Breast epithelium (tissue), 4 donors: ENCODE measurements around the gene ELF4. TPM values are rescaled to one million over a fixed set of nuclear protein-coding genes. Genes with fewer than 3 reads are reported as not detected.

ENCODE experiments used
- DNase-seq, 2 donors: peaks; one replicate each; pipeline ENCODE4 v3.0.0-alpha.2; 2019; ENCODE audit warnings: low spot score in 2 of 2
- H3K27ac ChIP-seq, 2 donors: fragments of 200-600 bp; sonication (generic) in 1 of 2; one replicate each; pipeline ENCODE4 v1.5.1; 2016 to 2019; ENCODE audit warnings: mild to moderate bottlenecking in 1 of 2
- H3K27me3 ChIP-seq, 2 donors: fragments of 200-600 bp; sonication (generic) in 1 of 2; one replicate each; pipeline versions ENCODE4 v1.5.1 to v1.6.0; 2017 to 2019; ENCODE audit warnings: control low read depth in 1 of 2, mild to moderate bottlenecking in 1 of 2
- H3K36me3 ChIP-seq: fragments of 200-600 bp; one replicate; pipeline ENCODE4 v1.5.1; 2019
- H3K4me1 ChIP-seq, 2 donors: fragments of 200-600 bp; sonication (generic); one replicate each; pipeline ENCODE4 v1.5.1; 2016 to 2019; ENCODE audit warnings: control low read depth in 1 of 2
- H3K4me3 ChIP-seq, 3 donors: fragments of 200-600 bp; sonication (generic); 1 replicate in 2 of 3; 2 replicates in 1 of 3; pipeline ENCODE4 v1.5.1; 2016 to 2019; ENCODE audit warnings: mild to moderate bottlenecking in 3 of 3, moderate library complexity in 2 of 3
- H3K9me3 ChIP-seq, 2 donors: fragments of 200-600 bp; sonication (generic) in 1 of 2; one replicate each; pipeline ENCODE4 v1.5.1; 2016 to 2019; ENCODE audit warnings: control low read depth in 1 of 2
- CTCF ChIP-seq, 3 donors: fragments of 450-650 bp; IDR thresholded peaks; one replicate each; pipeline ENCODE4 v1.5.1; 2016 to 2017; ENCODE audit warnings: antibody characterized with exemption in 3 of 3, mild to moderate bottlenecking in 3 of 3, moderate library complexity in 3 of 3
- POLR2A ChIP-seq: fragments of 450-650 bp; IDR thresholded peaks from one replicate; pipeline ENCODE4 v1.6.1; 2016; ENCODE audit warnings: antibody characterized with exemption, mild to moderate bottlenecking, moderate library complexity
- POLR2AphosphoS5 ChIP-seq, 3 donors: sonication (generic); formaldehyde crosslinking; IDR thresholded peaks; one replicate each; pipeline ENCODE4 v1.6.1; 2017; ENCODE audit warnings: antibody characterized with exemption in 3 of 3
- intact Hi-C: fragments of 100-400 bp; cut with DNase I; formaldehyde crosslinking; loops from one replicate; pipeline ENCODE4 v1.15.1; 2023; ENCODE audit warnings: low total_unique reads
- total RNA-seq, 3 donors: library from RNA; depleted of rRNA; stranded (reverse); fragments of >200 nt; gene quantifications; one replicate each; pipeline ENCODE4 v1.1.0, GENCODE V29; 2016

The ELF4 gene
- total RNA-seq, 3 donors from 2014 or later = 5.3 to 10.7 (median 9.2) TPM

- no peaks in the 10 kb centered on the region for H3K36me3 ChIP-seq
- DNase-seq = no peak
- no peak for TF ChIP-seq CTCF (IDR thresholded peaks at IDR 0.05)
- no peak for TF ChIP-seq POLR2AphosphoS5 (IDR thresholded peaks at IDR 0.05)
- TF ChIP-seq POLR2A = no peak
- intact Hi-C loops = no loop called here
- peaks cover 0 to 25% of the 10 kb centered on the region in 2 donors for H3K27me3 ChIP-seq
- H3K27ac ChIP-seq = peak overlapping the region in 1 of 2 donors; percentile 26
- H3K4me3 ChIP-seq = no peak overlapping the region
- H3K4me1 ChIP-seq = no peaks in the 10 kb centered on the region
- H3K9me3 ChIP-seq = no peaks in the 10 kb centered on the region
These were observed 4.2 kb downstream of the ELF4 start for GRCh38 chrX:130106071-130106470.

GRCh38 chrX:130105244-130105643 lies 5.1 kb downstream of the ELF4 start:
- peaks cover 0 to 25% of the 10 kb centered on the region in 2 donors for H3K27me3 ChIP-seq
- H3K27ac ChIP-seq = no peak overlapping the region
- H3K4me3 ChIP-seq = no peak overlapping the region
- H3K9me3 ChIP-seq = no peaks in the 10 kb centered on the region
- no peaks in the 10 kb centered on the region for H3K4me1 ChIP-seq
- H3K36me3 ChIP-seq = no peaks in the 10 kb centered on the region
- no peak for DNase-seq
- TF ChIP-seq POLR2AphosphoS5 (IDR thresholded peaks at IDR 0.05) (no peak), POLR2A (no peak), CTCF (IDR thresholded peaks at IDR 0.05) (no peak)
- intact Hi-C loops = no loop called here

- Histone ChIP-seq H3K4me3 (no peak overlapping the region), H3K27ac (peak overlapping the region in 1 of 2 donors; percentile 52), H3K36me3 (no peaks in the 10 kb centered on the region), H3K27me3 (peaks cover 0 to 21% of the 10 kb centered on the region in 2 donors), H3K4me1 (no peaks in the 10 kb centered on the region), H3K9me3 (no peaks in the 10 kb centered on the region)
- intact Hi-C loops = no loop called here
- DNase-seq = no peak
- no peak for TF ChIP-seq POLR2A
- TF ChIP-seq CTCF (IDR thresholded peaks at IDR 0.05) = no peak
- TF ChIP-seq POLR2AphosphoS5 (IDR thresholded peaks at IDR 0.05) = no peak
These were observed 6.7 kb downstream of the ELF4 start for GRCh38 chrX:130103605-130104004.

GRCh38 chrX:130100180-130100579 lies 10.1 kb downstream of the ELF4 start:
- Histone ChIP-seq H3K27me3 (peaks cover 0 to 8% of the 10 kb centered on the region in 2 donors), H3K4me1 (no peaks in the 10 kb centered on the region), H3K36me3 (no peaks in the 10 kb centered on the region), H3K4me3 (no peak overlapping the region), H3K27ac (peak overlapping the region; percentile 21 to 66), H3K9me3 (no peaks in the 10 kb centered on the region)
- intact Hi-C loops = no loop called here
- peak in 2 of 3 donors; percentile 52 to 60 for TF ChIP-seq POLR2AphosphoS5 (IDR thresholded peaks at IDR 0.05)
- no peak for TF ChIP-seq CTCF (IDR thresholded peaks at IDR 0.05)
- DNase-seq = peak in 1 of 2 donors; percentile 55

GRCh38 chrX:130098210-130098552 lies 12.1 kb downstream of the ELF4 start:
- no peaks in the 10 kb centered on the region for H3K4me1 ChIP-seq
- H3K27ac ChIP-seq = peak overlapping the region; percentile 6 to 72
- no peaks in the 10 kb centered on the region for H3K36me3 ChIP-seq
- no peak for DNase-seq
- no peaks in the 10 kb centered on the region for H3K27me3 ChIP-seq
- peak overlapping the region in 1 of 3 donors; percentile 15 for H3K4me3 ChIP-seq
- H3K9me3 ChIP-seq = no peaks in the 10 kb centered on the region
- no peak for TF ChIP-seq CTCF (IDR thresholded peaks at IDR 0.05)
- no peak for TF ChIP-seq POLR2AphosphoS5 (IDR thresholded peaks at IDR 0.05)
- TF ChIP-seq POLR2A = no peak
- intact Hi-C loops = no loop called here
